ENCODE results near the gene ZNF593.
A peak's percentile ranks its signal among the peaks of the same experiment; 100 is the strongest.

Gene ZNF593

GRCh38 chr1:26171084-26172072 is 1.7 kb downstream of the ZNF593 start, which contains the start of gene ZNF593OS:
Gene ZNF593OS (minus strand): TSS chr1:26171832. CDS start chr1:26171661, 171 bp downstream.
- TF ChIP-seq MYC (IDR thresholded peaks at IDR 0.05; ENCODE audit: low read depth, low read length) (no peak), CTCF (IDR thresholded peaks at IDR 0.05; ENCODE audit: low read depth, low read length) (no peak), POLR2A (IDR thresholded peaks at IDR 0.05; ENCODE audit: extremely low read depth, insufficient read length) (no peak), MAX (IDR thresholded peaks at IDR 0.05; ENCODE audit: low read depth, low read length) (no peak)
- no peak for DNase-seq (ENCODE audit: low read depth)
- peak within 1 kb of the TSS; percentile 91 for H3K4me3 ChIP-seq (ENCODE audit: low read depth, low read length)

- TF ChIP-seq MYC (IDR thresholded peaks at IDR 0.05; ENCODE audit: low read depth, low read length): no peak
- DNase-seq (ENCODE audit: low read depth): no peak
- H3K4me3 ChIP-seq (ENCODE audit: low read depth, low read length): no peak overlapping the region
Observed at GRCh38 chr1:26175346-26175745, 5.6 kb downstream of the ZNF593 start.

GRCh38 chr1:26177182-26177684 is 7.5 kb downstream of the ZNF593 start, which contains the start of gene CNKSR1:
Gene CNKSR1 (plus strand): TSS chr1:26177491. CDS start chr1:26177548, 57 bp downstream.
- TF ChIP-seq POLR2A (IDR thresholded peaks at IDR 0.05; ENCODE audit: extremely low read depth, insufficient read length): no peak
- no peak for TF ChIP-seq MYC (IDR thresholded peaks at IDR 0.05; ENCODE audit: low read depth, low read length)
- no peak for TF ChIP-seq CTCF (IDR thresholded peaks at IDR 0.05; ENCODE audit: low read depth, low read length)
- TF ChIP-seq MAX (IDR thresholded peaks at IDR 0.05; ENCODE audit: low read depth, low read length): no peak
- H3K4me3 ChIP-seq (ENCODE audit: low read depth, low read length): no peak within 1 kb of the TSS
- DNase-seq (ENCODE audit: low read depth): no peak

GRCh38 chr1:26180010-26180506 is 10.3 kb downstream of the ZNF593 start:
- TF ChIP-seq POLR2A (IDR thresholded peaks at IDR 0.05; ENCODE audit: extremely low read depth, insufficient read length): no peak
- TF ChIP-seq MAX (IDR thresholded peaks at IDR 0.05; ENCODE audit: low read depth, low read length): no peak
- TF ChIP-seq MYC (IDR thresholded peaks at IDR 0.05; ENCODE audit: low read depth, low read length): no peak
- TF ChIP-seq CTCF (IDR thresholded peaks at IDR 0.05; ENCODE audit: low read depth, low read length): no peak
- no peak overlapping the region for H3K4me3 ChIP-seq (ENCODE audit: low read depth, low read length)
- no peak for DNase-seq (ENCODE audit: low read depth)

GRCh38 chr1:26181586-26182382 is 12.1 kb downstream of the ZNF593 start:
- no peak for DNase-seq (ENCODE audit: low read depth)
- TF ChIP-seq MYC (IDR thresholded peaks at IDR 0.05; ENCODE audit: low read depth, low read length) (no peak), POLR2A (IDR thresholded peaks at IDR 0.05; ENCODE audit: extremely low read depth, insufficient read length) (no peak), CTCF (IDR thresholded peaks at IDR 0.05; ENCODE audit: low read depth, low read length) (no peak), MAX (IDR thresholded peaks at IDR 0.05; ENCODE audit: low read depth, low read length) (no peak)

More at GRCh38 chr1:26181586-26182382, 12.1 kb downstream of the ZNF593 start:
- no peak overlapping the region for H3K4me3 ChIP-seq (ENCODE audit: low read depth, low read length)

Measured in NB4 (cell line).